Body of pancreas (tissue), 4 donors: ENCODE data around the gene CACNG7.

Experiments
- POLR2A ChIP-seq, 3 donors: fragments of 450-650 bp; IDR thresholded peaks; one replicate each; pipeline ENCODE4 v1.6.1; 2016; ENCODE audit warnings: antibody characterized with exemption in 3 of 3, mild to moderate bottlenecking in 2 of 3
- TF ChIP-seq, protein P1 (sequence below), 7 experiments: fragments of 450-650 bp in 4 of 7; fragments of 200-600 bp in 3 of 7; sonication (generic) in 3 of 7; IDR thresholded peaks; one replicate each; pipeline ENCODE4 v1.5.1; 2016 to 2019; ENCODE audit warnings: antibody characterized with exemption in 7 of 7

DNA sequence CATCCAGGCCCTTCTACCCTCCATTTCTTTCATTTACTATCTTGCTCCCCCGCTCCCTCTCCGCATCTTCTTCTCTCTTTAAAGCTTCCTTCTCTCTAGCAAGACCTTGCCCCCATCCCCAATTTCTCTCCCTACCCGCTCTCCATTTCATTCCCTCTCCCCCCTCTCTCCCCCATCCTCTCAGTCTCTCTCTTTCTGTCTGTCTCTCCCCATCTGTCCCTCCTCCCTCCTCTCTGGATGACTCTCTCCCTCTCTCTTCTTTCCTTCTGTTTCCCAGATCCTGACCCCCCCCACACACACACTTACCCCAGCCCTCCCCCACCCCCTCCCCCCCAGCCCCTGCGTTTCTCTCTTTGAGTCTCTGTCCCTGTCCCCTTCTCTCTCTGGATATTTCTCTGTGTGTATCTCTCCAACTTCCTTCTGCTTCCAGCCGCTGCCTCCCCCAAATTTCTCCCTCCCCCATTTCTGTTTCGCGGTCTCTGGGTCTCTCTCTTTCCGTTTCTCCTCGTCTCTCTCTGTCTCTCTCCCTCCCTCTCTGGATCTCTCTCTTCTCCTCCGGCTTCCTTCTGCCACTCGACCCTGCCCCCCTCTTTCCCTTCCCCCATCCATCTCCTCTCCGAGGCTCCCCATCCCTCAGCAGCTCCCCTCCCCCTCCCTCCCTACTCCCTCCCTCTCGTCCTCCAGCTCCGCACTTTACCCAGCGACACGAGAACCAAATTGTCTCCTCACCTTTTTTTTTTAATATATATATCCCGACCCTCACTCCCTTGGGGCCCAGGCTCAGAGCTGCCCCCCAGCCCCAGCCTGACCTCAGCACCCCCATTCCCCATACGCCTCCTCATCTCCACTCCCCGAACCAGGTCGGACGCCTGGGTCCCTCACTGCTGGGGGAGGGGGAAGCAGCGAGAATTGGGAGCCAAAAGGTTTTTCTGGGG lies 50.0 kb downstream of the CACNG7 start:
- TF ChIP-seq, protein P1, sequence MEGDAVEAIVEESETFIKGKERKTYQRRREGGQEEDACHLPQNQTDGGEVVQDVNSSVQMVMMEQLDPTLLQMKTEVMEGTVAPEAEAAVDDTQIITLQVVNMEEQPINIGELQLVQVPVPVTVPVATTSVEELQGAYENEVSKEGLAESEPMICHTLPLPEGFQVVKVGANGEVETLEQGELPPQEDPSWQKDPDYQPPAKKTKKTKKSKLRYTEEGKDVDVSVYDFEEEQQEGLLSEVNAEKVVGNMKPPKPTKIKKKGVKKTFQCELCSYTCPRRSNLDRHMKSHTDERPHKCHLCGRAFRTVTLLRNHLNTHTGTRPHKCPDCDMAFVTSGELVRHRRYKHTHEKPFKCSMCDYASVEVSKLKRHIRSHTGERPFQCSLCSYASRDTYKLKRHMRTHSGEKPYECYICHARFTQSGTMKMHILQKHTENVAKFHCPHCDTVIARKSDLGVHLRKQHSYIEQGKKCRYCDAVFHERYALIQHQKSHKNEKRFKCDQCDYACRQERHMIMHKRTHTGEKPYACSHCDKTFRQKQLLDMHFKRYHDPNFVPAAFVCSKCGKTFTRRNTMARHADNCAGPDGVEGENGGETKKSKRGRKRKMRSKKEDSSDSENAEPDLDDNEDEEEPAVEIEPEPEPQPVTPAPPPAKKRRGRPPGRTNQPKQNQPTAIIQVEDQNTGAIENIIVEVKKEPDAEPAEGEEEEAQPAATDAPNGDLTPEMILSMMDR (IDR thresholded peaks at IDR 0.05): no peak
- no peak for TF ChIP-seq POLR2A (IDR thresholded peaks at IDR 0.05)
